H1 (cell line): ENCODE measurements around the gene MSL1. TPM values are rescaled to one million over a fixed set of nuclear protein-coding genes. Genes with fewer than 3 reads are reported as not detected.

ENCODE experiments used
- ASH2L ChIP-seq: fragments of 200-600, 300-600 bp; sonication (generic); IDR thresholded peaks from one replicate; pipeline ENCODE4 v1.7.1; 2017; ENCODE audit warnings: low read length
- CHD2 ChIP-seq: IDR thresholded peaks from 2 replicates; pipeline ENCODE4 v1.6.1; 2012; ENCODE audit warnings: low read length, improper control_type of control experiment
- KDM1A ChIP-seq: fragments of 200-600, 300-600 bp; sonication (generic); IDR thresholded peaks from 2 replicates; pipeline ENCODE4 v1.7.1; 2016; ENCODE audit warnings: mild to moderate bottlenecking, low read length, borderline replicate concordance
- RAD21 ChIP-seq, 2 experiments: IDR thresholded peaks in 1 of 2; conservative IDR thresholded peaks in 1 of 2; 2 replicates each; pipeline ENCODE4 v1.6.1; 2011; ENCODE audit warnings: low read depth in 2 of 2, low read length in 2 of 2, improper control_type of control experiment in 1 of 2, inconsistent platforms in 1 of 2, mild to moderate bottlenecking in 1 of 2, moderate library complexity in 1 of 2
- RBBP5 ChIP-seq: IDR thresholded peaks from 2 replicates; pipeline ENCODE4 v1.7.1; 2012; ENCODE audit warnings: low read depth, mild to moderate bottlenecking, inconsistent platforms, low read length, moderate library complexity, borderline replicate concordance
- SIN3A ChIP-seq, 2 experiments: IDR thresholded peaks in 1 of 2; conservative IDR thresholded peaks in 1 of 2; 2 replicates each; pipeline ENCODE4 v1.6.1; 2011 to 2012; ENCODE audit warnings: low read length in 2 of 2, improper control_type of control experiment in 1 of 2, low read depth in 1 of 2, mild to moderate bottlenecking in 1 of 2
- TEAD4 ChIP-seq: IDR thresholded peaks from 2 replicates; pipeline ENCODE4 v1.6.1; 2012; ENCODE audit warnings: low read depth, low read length, inconsistent platforms, mixed read lengths
- polyA plus RNA-seq, 7 experiments: library from polyadenylated mRNA; depleted of rRNA in 3 of 7; stranded (reverse) in 5 of 7; unstranded in 2 of 7; fragments of >200 nt in 5 of 7; fragments of 200-250 nt in 2 of 7; gene quantifications; 1 replicate in 5 of 7; 2 replicates in 1 of 7; 4 replicates in 1 of 7; pipeline versions ENCODE4 v1.2.1 to v1.2.3, GENCODE V29; 2011 to 2013; ENCODE audit warnings: missing spikeins in 2 of 7, mixed read lengths in 2 of 7
- total RNA-seq: library from RNA; stranded (reverse); fragmentation: NEBNext Ultra II Directional; extraction: Animal tissue kit (Norgen Biotek cat#: 25700); gene quantifications from 2 replicates; pipeline ENCODE4 v1.2.1, GENCODE V29; 2021

MSL1 gene
- total and polyA plus RNA-seq, 2 of the 8 experiments (the other 6 are each of a cell fraction or from before 2014, with no cell fraction given): 24.1 to 66.5 TPM

GRCh38 chr17:40075201-40075941, 46.4 kb upstream of the MSL1 start (continued):
- TF ChIP-seq SIN3A (conservative IDR thresholded peaks at IDR 0.05 in 1 of 2, IDR thresholded peaks at IDR 0.05 in 1 of 2; ENCODE audit: low read depth in 1 of 2, low read length in 2 of 2): peak; percentile 27 to 47; a peak in 1 of 4 replicates
- peak; percentile 76 for TF ChIP-seq CHD2
- TF ChIP-seq TEAD4: peak; percentile 68; the same call in 1 of the 2 replicates
- TF ChIP-seq RBBP5: no peak
- peak; percentile 90 for TF ChIP-seq ASH2L
- peak; percentile 100 for TF ChIP-seq KDM1A
- peak; percentile 67 to 74 for TF ChIP-seq RAD21 (IDR thresholded peaks at IDR 0.05 in 1 of 2, conservative IDR thresholded peaks at IDR 0.05 in 1 of 2; ENCODE audit: low read depth in 2 of 2, low read length in 2 of 2)
- TF ChIP-seq, all 59 proteins: peak for 10
